ENCODE results near the gene PRMT3.
A peak's percentile ranks its signal among the peaks of the same experiment; 100 is the strongest.
"Not testable (repeated sequence)": the region's sequence is repeated elsewhere in the genome, so short reads cannot be mapped to it uniquely, and the experiment has no call there.

Gene PRMT3

DNA sequence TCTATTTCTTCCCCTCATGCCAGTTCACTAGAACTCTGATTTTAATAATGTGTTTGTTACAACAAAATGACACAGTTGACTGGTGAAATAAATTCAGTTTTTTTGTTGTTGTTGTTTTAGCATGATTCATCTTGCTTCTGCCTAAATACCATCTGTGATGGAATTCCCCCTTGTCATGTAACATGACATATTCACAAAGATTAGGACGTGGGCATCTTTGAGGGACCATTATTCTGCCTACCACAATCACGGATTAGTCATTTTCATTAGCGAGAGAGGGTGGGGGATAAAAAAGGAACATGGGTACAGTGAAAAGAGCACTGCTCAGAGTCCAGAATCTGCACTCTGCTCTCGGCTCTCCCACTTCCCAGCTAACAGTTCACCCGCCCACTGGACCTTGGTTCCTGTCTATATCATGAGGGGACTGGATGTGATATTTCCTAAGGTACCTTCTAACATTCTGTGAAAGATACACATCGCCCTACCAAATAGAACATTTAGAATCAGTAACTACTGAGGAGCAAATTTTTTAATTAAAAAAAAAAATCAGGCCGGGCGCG is 12.7 kb upstream of the PRMT3 start:
- TF ChIP-seq, protein P1, sequence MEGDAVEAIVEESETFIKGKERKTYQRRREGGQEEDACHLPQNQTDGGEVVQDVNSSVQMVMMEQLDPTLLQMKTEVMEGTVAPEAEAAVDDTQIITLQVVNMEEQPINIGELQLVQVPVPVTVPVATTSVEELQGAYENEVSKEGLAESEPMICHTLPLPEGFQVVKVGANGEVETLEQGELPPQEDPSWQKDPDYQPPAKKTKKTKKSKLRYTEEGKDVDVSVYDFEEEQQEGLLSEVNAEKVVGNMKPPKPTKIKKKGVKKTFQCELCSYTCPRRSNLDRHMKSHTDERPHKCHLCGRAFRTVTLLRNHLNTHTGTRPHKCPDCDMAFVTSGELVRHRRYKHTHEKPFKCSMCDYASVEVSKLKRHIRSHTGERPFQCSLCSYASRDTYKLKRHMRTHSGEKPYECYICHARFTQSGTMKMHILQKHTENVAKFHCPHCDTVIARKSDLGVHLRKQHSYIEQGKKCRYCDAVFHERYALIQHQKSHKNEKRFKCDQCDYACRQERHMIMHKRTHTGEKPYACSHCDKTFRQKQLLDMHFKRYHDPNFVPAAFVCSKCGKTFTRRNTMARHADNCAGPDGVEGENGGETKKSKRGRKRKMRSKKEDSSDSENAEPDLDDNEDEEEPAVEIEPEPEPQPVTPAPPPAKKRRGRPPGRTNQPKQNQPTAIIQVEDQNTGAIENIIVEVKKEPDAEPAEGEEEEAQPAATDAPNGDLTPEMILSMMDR (IDR thresholded peaks at IDR 0.05; ENCODE audit: borderline replicate concordance, insufficient read depth, low read depth, low read length): no peak
- no peak overlapping the region for H3K4me3 ChIP-seq (ENCODE audit: low read depth, low read length)

DNA sequence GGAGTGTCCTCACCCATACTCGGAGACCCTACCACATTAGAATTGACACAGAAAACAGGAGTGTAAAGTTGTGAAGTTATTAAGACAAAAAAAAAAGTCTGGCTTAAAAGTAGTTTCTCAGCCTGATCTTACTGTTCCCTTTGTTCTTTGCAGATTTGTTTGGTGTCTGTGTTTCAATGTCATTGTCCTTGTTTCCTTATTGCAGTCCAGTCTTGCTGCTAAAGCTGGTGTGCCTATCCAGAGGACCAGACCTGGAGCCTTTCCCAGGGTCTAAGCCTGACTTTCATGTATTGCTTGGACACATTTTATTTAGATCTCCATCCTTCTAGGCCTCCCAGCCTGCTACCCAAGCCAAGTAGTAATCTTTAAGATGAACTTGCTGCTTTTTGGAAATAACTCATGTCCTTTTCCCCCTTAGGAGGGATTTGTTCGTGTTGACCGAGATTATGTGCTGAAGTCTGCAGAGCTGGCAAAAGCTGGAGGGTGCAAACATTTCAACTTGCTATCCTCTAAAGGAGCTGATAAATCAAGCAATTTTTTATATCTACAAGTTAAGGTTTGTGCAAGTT is 11.3 kb upstream of the PRMT3 start:
- TF ChIP-seq, protein P1 (IDR thresholded peaks at IDR 0.05; ENCODE audit: borderline replicate concordance, insufficient read depth, low read depth, low read length): no peak
- H3K4me3 ChIP-seq (ENCODE audit: low read depth, low read length): no peak overlapping the region

DNA sequence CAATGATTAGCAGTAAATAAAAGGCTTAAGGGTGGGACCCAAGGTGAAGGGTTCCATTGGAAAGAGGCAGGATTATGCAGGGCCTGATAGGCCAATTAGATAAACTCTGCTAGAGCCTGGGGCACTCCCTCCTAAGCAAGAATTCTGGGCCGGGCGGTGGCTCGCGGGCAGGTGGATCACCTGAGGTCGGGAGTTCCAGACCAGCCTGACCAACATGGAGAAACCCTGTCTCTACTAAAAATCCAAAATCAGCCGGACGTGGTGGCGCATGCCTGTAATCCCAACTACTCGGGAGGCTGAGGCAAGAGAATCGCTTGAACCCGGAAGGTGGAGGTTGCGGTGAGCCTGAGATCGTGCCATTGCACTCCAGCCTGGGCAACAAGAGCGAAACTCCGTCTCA is 1.5 kb upstream of the PRMT3 start:
- not testable (repeated sequence) for H3K4me3 ChIP-seq (ENCODE audit: low read depth, low read length)

DNA sequence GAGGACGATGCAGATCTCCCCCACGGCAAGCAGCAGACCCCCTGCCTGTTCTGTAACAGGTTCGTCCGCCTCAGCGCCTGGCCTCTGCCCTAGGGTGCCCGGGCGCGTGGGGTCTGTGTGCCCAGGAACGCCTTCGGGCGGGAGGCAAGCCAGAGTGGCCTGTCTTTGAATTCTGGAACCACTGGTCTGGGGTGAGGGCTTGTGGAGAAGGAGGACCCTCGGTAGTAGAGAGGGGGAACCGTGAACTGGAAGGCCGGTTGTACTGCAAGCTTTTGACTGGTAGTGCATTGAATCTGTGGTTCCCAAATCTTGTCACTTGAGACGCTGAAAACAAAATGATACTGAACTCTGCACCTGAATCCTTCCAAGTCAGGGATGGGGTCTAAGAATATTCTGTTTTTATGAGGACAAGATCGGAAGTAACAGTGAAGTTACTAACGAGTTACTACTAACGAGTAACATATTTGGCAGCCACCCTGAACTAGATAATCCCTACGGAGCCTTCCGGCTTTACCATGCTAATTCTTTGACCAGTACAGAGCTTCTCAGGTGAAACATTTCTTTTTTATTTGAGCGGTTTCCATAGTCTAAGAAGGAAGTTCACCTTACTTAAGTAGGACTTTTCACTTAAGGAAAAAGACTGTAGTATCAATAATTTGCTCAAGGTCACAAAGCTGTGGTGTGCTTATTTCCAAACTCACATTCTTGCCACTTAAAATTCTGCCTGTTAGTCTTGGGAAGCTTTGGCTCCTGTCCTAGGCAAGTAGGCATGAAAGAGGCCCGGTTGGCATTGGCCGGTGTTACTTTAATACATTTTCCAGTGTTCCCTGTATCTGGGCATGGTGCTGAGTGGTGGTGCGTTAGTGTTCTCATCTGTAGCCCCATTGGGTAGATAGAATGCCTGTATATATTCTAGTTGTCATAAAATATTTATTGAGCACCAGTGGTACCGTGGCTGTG is 860 bp downstream of the PRMT3 start:
- TF ChIP-seq, protein P1 (IDR thresholded peaks at IDR 0.05; ENCODE audit: borderline replicate concordance, insufficient read depth, low read depth, low read length): no peak
- H3K4me3 ChIP-seq (ENCODE audit: low read depth, low read length): peak overlapping the region; percentile 76

DNA sequence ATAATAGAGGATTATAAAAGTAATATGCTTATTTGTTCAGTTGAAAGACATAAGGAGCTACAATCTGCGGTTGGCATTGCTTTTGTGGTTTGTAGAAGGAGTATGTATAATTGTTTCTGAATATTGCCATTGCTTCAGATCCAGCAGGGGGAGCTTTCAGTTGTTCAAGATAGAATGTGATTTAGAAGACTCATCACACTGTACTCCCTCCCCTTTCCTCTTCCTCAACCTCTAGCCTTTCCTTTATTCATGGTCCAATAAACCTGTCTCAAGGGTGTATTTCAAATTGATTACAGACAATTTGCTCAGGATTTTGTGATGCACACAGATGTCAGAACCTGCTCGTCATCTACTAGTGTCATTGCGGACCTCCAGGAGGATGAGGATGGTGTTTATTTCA is 9.8 kb downstream of the PRMT3 start:
- H3K4me3 ChIP-seq (ENCODE audit: low read depth, low read length): no peak overlapping the region
- TF ChIP-seq, protein P1 (IDR thresholded peaks at IDR 0.05; ENCODE audit: borderline replicate concordance, insufficient read depth, low read depth, low read length): peak; percentile 30; the same call in 1 of the 2 replicates

DNA sequence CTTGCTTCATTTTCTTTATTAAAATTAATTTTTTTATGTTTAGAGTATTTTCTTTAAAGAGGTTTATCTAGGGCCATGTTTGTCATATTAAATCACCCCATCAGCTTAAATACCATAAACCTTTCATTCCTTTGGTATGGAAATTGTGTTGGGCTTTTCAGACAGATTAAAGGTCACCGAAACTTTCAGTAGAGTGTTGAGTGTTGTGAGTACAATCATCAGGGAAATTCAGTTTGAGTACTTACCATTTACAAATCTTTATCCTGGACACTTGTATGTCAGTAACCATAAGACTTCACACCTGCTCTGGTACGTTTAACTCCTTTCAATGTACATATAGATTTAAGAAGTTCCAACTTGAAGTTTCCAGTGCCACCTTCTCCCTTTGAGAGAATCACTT is 12.0 kb downstream of the PRMT3 start:
- TF ChIP-seq, protein P1 (IDR thresholded peaks at IDR 0.05; ENCODE audit: borderline replicate concordance, insufficient read depth, low read depth, low read length): no peak

DNA sequence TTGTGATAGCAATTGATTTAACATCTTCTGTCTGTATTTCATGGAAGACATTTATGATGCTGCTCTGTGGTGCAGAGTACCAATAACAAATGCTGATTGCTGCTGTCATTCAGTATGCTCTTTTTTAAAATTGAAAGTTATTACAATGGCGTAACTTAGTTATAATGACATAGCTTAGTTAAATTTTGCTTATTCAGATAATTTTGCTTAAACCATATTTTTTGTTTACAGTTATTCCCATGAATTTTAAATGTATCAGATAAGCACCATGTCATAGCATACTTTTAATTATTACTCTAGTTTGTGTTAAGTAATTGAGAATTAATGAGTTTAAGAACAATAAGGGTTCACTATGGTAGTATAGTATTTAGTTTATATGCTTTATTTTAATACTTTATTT is 15.5 kb downstream of the PRMT3 start:
- H3K4me3 ChIP-seq (ENCODE audit: low read depth, low read length): no peak overlapping the region
- TF ChIP-seq, protein P1 (IDR thresholded peaks at IDR 0.05; ENCODE audit: borderline replicate concordance, insufficient read depth, low read depth, low read length): no peak

More for the DNA sequence above, 12.0 kb downstream of the PRMT3 start:
- H3K4me3 ChIP-seq (ENCODE audit: low read depth, low read length): no peak overlapping the region
